Endothelial cell of umbilical vein (primary cell): ENCODE measurements around the gene SHISA5. TPM values are rescaled to one million over a fixed set of nuclear protein-coding genes. Genes with fewer than 3 reads are reported as not detected.

Experiments used
- BruUV-seq: library from RNA; stranded (reverse); fragments of 400-500 nt; replicated peaks from 2 replicates; lab custom pipeline; 2021; lab: Mats Ljungman, UMichigan
- CTCF ChIA-PET: fragments of 300-600, 350-600 bp; sonication (Branson Sonifier 250); formaldehyde crosslinking; loops from one replicate; lab custom pipeline; 2021; ENCODE audit warnings: antibody characterized with exemption, inconsistent platforms; lab: Charles Lee
- POLR2A ChIA-PET: fragments of 300-600, 350-600 bp; sonication (Branson Sonifier 250); formaldehyde crosslinking; loops from one replicate; lab custom pipeline; 2021; ENCODE audit warnings: antibody characterized with exemption, inconsistent platforms; lab: Charles Lee
- DNase-seq: peaks from one replicate; pipeline ENCODE4 v3.0.0-alpha.2; 2011; ENCODE audit warnings: low read depth, low spot score
- FAIRE-seq: peaks from 2 replicates; lab custom pipeline; 2011; peaks lifted over from hg19 to GRCh38; lab: Jason Lieb, UNC
- H2AFZ ChIP-seq: 2 replicates; pipeline ENCODE4 v1.6.0; 2012; ENCODE audit warnings: low read depth, low read length, control low read depth, inconsistent platforms
- H3K27ac ChIP-seq: 2 replicates; pipeline ENCODE4 v1.5.1; 2011; ENCODE audit warnings: low read depth, mild to moderate bottlenecking, control low read depth, low read length, moderate library complexity; ENCODE audit not compliant: insufficient read depth
- H3K27me3 ChIP-seq, 2 experiments: 2 replicates each; pipeline versions ENCODE4 v1.6.0 to v1.6.1; 2011; ENCODE audit warnings: low read length in 2 of 2, mixed read lengths in 1 of 2; ENCODE audit not compliant: control insufficient read depth in 2 of 2, insufficient read depth in 2 of 2
- H3K36me3 ChIP-seq, 2 experiments: 2 replicates in 1 of 2; 3 replicates in 1 of 2; pipeline ENCODE4 v1.5.1; 2011; ENCODE audit warnings: low read length in 2 of 2, mild to moderate bottlenecking in 1 of 2, moderate library complexity in 1 of 2; ENCODE audit not compliant: control insufficient read depth in 2 of 2, insufficient read depth in 2 of 2; ENCODE audit errors: extremely low read depth in 1 of 2
- H3K4me1 ChIP-seq: 3 replicates; pipeline ENCODE4 v1.5.1; 2011; ENCODE audit warnings: mild to moderate bottlenecking, low read length; ENCODE audit not compliant: control insufficient read depth, insufficient read depth; ENCODE audit errors: extremely low read depth
- H3K4me2 ChIP-seq: 2 replicates; pipeline ENCODE4 v1.6.1; 2011; ENCODE audit warnings: low read length, control low read depth, mixed read lengths; ENCODE audit not compliant: insufficient read depth
- H3K4me3 ChIP-seq, 3 experiments: fragments of 200-600 bp in 1 of 3; sonication (generic), shearing (Covaris generic) in 1 of 3; replicated peaks in 1 of 3; 2 replicates each; pipeline ENCODE4 v1.5.1; 2011 to 2016; ENCODE audit warnings: control low read depth in 3 of 3, low read length in 3 of 3, mild to moderate bottlenecking in 2 of 3, inconsistent platforms in 1 of 3, low read depth in 1 of 3, moderate library complexity in 1 of 3; ENCODE audit not compliant: insufficient read depth in 1 of 3
- H3K79me2 ChIP-seq: 2 replicates; pipeline ENCODE4 v1.6.0; 2012; ENCODE audit warnings: low read length, inconsistent platforms; ENCODE audit not compliant: control insufficient read depth, insufficient read depth
- H3K9ac ChIP-seq: replicated peaks from 2 replicates; pipeline ENCODE3; 2011; ENCODE audit warnings: low read length, control low read depth; ENCODE audit not compliant: insufficient read depth; ENCODE audit errors: extremely low read depth
- H3K9me1 ChIP-seq: replicated peaks from 3 replicates; pipeline ENCODE4 v1.6.0; 2011; ENCODE audit warnings: mild to moderate bottlenecking, low read length; ENCODE audit not compliant: control insufficient read depth, insufficient read depth; ENCODE audit errors: extremely low read depth
- H3K9me3 ChIP-seq: replicated peaks from 2 replicates; pipeline ENCODE4 v1.5.1; 2012; ENCODE audit warnings: low read length, inconsistent platforms; ENCODE audit not compliant: control insufficient read depth, insufficient read depth
- H4K20me1 ChIP-seq: replicated peaks from 2 replicates; pipeline ENCODE3; 2011; ENCODE audit warnings: mild to moderate bottlenecking, low read length; ENCODE audit not compliant: control insufficient read depth, insufficient read depth; ENCODE audit errors: extremely low read depth
- EZH2 ChIP-seq: IDR thresholded peaks from 2 replicates; pipeline ENCODE4 v1.6.1; 2012; ENCODE audit warnings: borderline replicate concordance, low read depth, mild to moderate bottlenecking, moderate library complexity, low read length, inconsistent platforms; ENCODE audit not compliant: severe bottlenecking
- FOS ChIP-seq: IDR thresholded peaks from 2 replicates; pipeline ENCODE4 v1.6.1; 2011; ENCODE audit warnings: mild to moderate bottlenecking, low read length, moderate library complexity, borderline replicate concordance; ENCODE audit not compliant: insufficient read depth
- GATA2 ChIP-seq: IDR thresholded peaks from 2 replicates; pipeline ENCODE4 v1.7.0; 2011; ENCODE audit warnings: low read depth, mild to moderate bottlenecking, moderate library complexity, mixed read lengths, low read length; ENCODE audit not compliant: insufficient read length, insufficient read depth
- JUN ChIP-seq: IDR thresholded peaks from 2 replicates; pipeline ENCODE4 v1.6.1; 2011; ENCODE audit warnings: borderline replicate concordance, low read depth; ENCODE audit not compliant: insufficient read length, insufficient read depth
- MYC ChIP-seq: IDR thresholded peaks from one replicate; pipeline ENCODE4 v1.6.1; 2011; ENCODE audit warnings: mild to moderate bottlenecking, low read depth, low read length
- POLR2A ChIP-seq: IDR thresholded peaks from 2 replicates; pipeline ENCODE4 v1.6.1; 2012; ENCODE audit warnings: low read depth, mild to moderate bottlenecking, control low read depth, low read length
- POLR2AphosphoS5 ChIP-seq: IDR thresholded peaks from 2 replicates; pipeline ENCODE4 v1.6.1; 2012; ENCODE audit warnings: low read depth, mild to moderate bottlenecking, control low read depth, low read length, moderate library complexity; ENCODE audit not compliant: insufficient read depth
- dilution Hi-C: fragments of 300-500 bp; cut with MboI; formaldehyde crosslinking; loops from one replicate; pipeline ENCODE4 v1.15.0; 2019; ENCODE audit warnings: low sequenced_read_pairs; ENCODE audit not compliant: extremely low pct_ligation_motif_present
- intact Hi-C: fragments of 100-400 bp; cut with micrococcal nuclease; formaldehyde crosslinking; loops from one replicate; pipeline ENCODE4 v1.10.0; 2022
- polyA plus RNA-seq, 4 experiments: library from polyadenylated mRNA; depleted of rRNA in 3 of 4; stranded (reverse) in 3 of 4; unstranded in 1 of 4; fragments of >200 nt; gene quantifications; 2 replicates each; pipeline versions ENCODE4 v1.2.1 to v1.2.3, GENCODE V29; 2011 to 2012; ENCODE audit warnings: missing spikeins in 1 of 4
- total RNA-seq: library from RNA; stranded (reverse); gene quantifications from 2 replicates; pipeline ENCODE4 v1.2.3, GENCODE V29; 2021
- TF ChIP-seq, protein P1 (sequence below), 2 donors: IDR thresholded peaks; 1 replicate in 1 of 2; 2 replicates in 1 of 2; pipeline ENCODE4 v1.5.1; 2011; ENCODE audit warnings: low read length in 2 of 2, mild to moderate bottlenecking in 2 of 2, moderate library complexity in 2 of 2, control low read depth in 1 of 2, inconsistent platforms in 1 of 2, low read depth in 1 of 2; ENCODE audit not compliant: insufficient read depth in 1 of 2; ENCODE audit errors: extremely low read depth in 1 of 2
- TF ChIP-seq, protein P2 (sequence below): IDR thresholded peaks from 2 replicates; pipeline ENCODE4 v1.6.1; 2011; ENCODE audit not compliant: insufficient read depth, insufficient read length

SHISA5 gene
- total and polyA plus RNA-seq, 2 donors (not counting 3 experiments of a cell fraction or from before 2014, with no cell fraction given) = 205 to 320 TPM

DNA sequence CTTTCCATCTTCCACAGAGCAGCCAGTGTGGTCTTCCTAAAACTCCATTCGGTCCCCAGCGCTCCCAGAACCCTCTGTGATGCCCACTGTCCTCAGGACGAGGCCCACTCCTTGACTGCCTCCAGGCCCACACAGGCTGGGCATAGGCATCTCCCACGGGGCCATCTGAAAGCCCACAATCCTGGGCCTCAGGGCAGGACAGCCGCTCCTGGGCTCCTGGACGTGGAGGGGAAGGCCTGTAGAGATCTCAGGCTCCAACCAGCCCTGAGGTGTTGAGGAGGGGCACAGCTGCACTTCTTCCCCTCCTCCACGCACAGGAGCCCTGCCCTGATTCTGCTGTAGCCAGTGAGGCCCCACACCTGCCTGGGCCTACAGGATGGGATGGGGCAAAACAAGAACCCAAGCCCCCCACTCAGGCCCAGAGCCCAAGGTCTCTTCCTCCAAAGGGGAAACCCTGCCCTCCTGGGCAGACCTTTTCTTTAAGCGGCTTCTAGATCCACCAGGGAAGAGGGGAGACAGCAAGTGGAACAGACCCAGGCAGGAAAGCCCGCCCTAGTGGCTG is 25.9 kb downstream of the SHISA5 start:
- H3K9me3 ChIP-seq = no peaks in the 10 kb centered on the region
- ChIA-PET POLR2A (no interaction called here), CTCF (no interaction called here)
- intact Hi-C loops = no loop called here
- DNase-seq (no peak), FAIRE-seq (no peak)
- H3K9ac ChIP-seq = no peak overlapping the region
- H3K27ac ChIP-seq = no peak overlapping the region
- H3K4me3 ChIP-seq = no peak overlapping the region
- no peaks in the 10 kb centered on the region for H3K79me2 ChIP-seq
- BruUV-seq = no TSS peak
- peaks cover 5% of the 10 kb centered on the region for H3K4me1 ChIP-seq
- H3K27me3 ChIP-seq = no peaks in the 10 kb centered on the region
- peaks cover 0 to 9% of the 10 kb centered on the region in 2 experiments for H3K36me3 ChIP-seq
- no peaks in the 10 kb centered on the region for H4K20me1 ChIP-seq
- no peak overlapping the region for H3K4me2 ChIP-seq
- H2AFZ ChIP-seq = no peak overlapping the region
- dilution Hi-C loops = no loop called here
- TF ChIP-seq FOS (no peak), POLR2AphosphoS5 (no peak), EZH2 (no peak), GATA2 (no peak), MYC (no peak), POLR2A (no peak), JUN (no peak)
- TF ChIP-seq, protein P1, sequence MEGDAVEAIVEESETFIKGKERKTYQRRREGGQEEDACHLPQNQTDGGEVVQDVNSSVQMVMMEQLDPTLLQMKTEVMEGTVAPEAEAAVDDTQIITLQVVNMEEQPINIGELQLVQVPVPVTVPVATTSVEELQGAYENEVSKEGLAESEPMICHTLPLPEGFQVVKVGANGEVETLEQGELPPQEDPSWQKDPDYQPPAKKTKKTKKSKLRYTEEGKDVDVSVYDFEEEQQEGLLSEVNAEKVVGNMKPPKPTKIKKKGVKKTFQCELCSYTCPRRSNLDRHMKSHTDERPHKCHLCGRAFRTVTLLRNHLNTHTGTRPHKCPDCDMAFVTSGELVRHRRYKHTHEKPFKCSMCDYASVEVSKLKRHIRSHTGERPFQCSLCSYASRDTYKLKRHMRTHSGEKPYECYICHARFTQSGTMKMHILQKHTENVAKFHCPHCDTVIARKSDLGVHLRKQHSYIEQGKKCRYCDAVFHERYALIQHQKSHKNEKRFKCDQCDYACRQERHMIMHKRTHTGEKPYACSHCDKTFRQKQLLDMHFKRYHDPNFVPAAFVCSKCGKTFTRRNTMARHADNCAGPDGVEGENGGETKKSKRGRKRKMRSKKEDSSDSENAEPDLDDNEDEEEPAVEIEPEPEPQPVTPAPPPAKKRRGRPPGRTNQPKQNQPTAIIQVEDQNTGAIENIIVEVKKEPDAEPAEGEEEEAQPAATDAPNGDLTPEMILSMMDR (IDR thresholded peaks at IDR 0.05; ENCODE audit: extremely low read depth in 1 of 2, insufficient read depth in 1 of 2, low read depth in 1 of 2, low read length in 2 of 2) = no peak
- TF ChIP-seq, protein P2, sequence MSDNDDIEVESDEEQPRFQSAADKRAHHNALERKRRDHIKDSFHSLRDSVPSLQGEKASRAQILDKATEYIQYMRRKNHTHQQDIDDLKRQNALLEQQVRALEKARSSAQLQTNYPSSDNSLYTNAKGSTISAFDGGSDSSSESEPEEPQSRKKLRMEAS = no peak
- H3K9me1 ChIP-seq = no peaks in the 10 kb centered on the region
